SK-N-SH (cell line): Measurements from ENCODE around the gene THEMIS. TPM values are rescaled to one million over a fixed set of nuclear protein-coding genes. Genes with fewer than 3 reads are reported as not detected.
A peak's percentile ranks its signal among the peaks of the same experiment; 100 is the strongest.

Source experiments
- CTCF ChIA-PET: fragments of 300-600, 350-600 bp; formaldehyde crosslinking; extraction: SDS; loops from one replicate; lab custom pipeline; 2021; lab: Yijun Ruan, JAX
- POLR2A ChIA-PET: fragments of 350-600 bp; sonication (Branson Sonifier 250); formaldehyde crosslinking; extraction: SDS; loops from one replicate; lab custom pipeline; 2020; ENCODE audit warnings: antibody characterized with exemption, inconsistent platforms; lab: Yijun Ruan, JAX
- DNase-seq: peaks from one replicate; pipeline ENCODE4 v3.0.0; 2012
- H2AFZ ChIP-seq: fragments of 200-600 bp; sonication (generic); 2 replicates; pipeline ENCODE4 v1.8.1; 2016; ENCODE audit warnings: antibody characterized with exemption, mild to moderate bottlenecking, low read depth
- H3F3A ChIP-seq: fragments of 200-600 bp; sonication (generic); replicated peaks from 2 replicates; pipeline ENCODE3; 2016; ENCODE audit warnings: antibody characterized with exemption, mild to moderate bottlenecking; ENCODE audit not compliant: insufficient read depth
- H3K27ac ChIP-seq, 2 experiments: fragments of 200-500 bp in 1 of 2; fragments of 200-600 bp in 1 of 2; sonication (Bioruptor generic) in 1 of 2; sonication (generic), shearing (Covaris generic) in 1 of 2; 2 replicates each; pipeline versions ENCODE4 v1.5.1 to v1.6.1; 2014 to 2016; ENCODE audit warnings: low read depth in 2 of 2, inconsistent platforms in 1 of 2, low read length in 1 of 2, mild to moderate bottlenecking in 1 of 2, mixed read lengths in 1 of 2
- H3K27me3 ChIP-seq: fragments of 200-600 bp; sonication (generic), shearing (Covaris generic); 2 replicates; pipeline ENCODE4 v1.6.1; 2016; ENCODE audit warnings: mixed run types; ENCODE audit not compliant: insufficient read depth
- H3K36me3 ChIP-seq, 2 experiments: fragments of 200-500 bp in 1 of 2; fragments of 200-600 bp in 1 of 2; sonication (Bioruptor generic) in 1 of 2; sonication (generic) in 1 of 2; replicated peaks in 1 of 2; 2 replicates each; pipeline versions ENCODE3 to v1.5.1; 2014 to 2016; ENCODE audit warnings: low read length in 1 of 2, mild to moderate bottlenecking in 1 of 2; ENCODE audit not compliant: insufficient read depth in 2 of 2, control insufficient read depth in 1 of 2
- H3K4me1 ChIP-seq, 2 experiments: fragments of 200-500 bp in 1 of 2; fragments of 200-600 bp in 1 of 2; sonication (Bioruptor generic) in 1 of 2; sonication (generic), shearing (Covaris generic) in 1 of 2; 2 replicates each; pipeline versions ENCODE4 v1.5.1 to v1.6.1; 2014 to 2016; ENCODE audit warnings: low read depth in 1 of 2, low read length in 1 of 2, mixed run types in 1 of 2; ENCODE audit not compliant: insufficient read depth in 2 of 2, control insufficient read depth in 1 of 2
- H3K4me2 ChIP-seq: fragments of 200-600 bp; sonication (generic), shearing (Covaris generic); 2 replicates; pipeline ENCODE4 v1.6.1; 2017; ENCODE audit warnings: mixed run types
- H3K4me3 ChIP-seq, 2 experiments: fragments of 200-500 bp in 1 of 2; fragments of 200-600 bp in 1 of 2; sonication (Bioruptor generic) in 1 of 2; sonication (generic), shearing (Covaris generic) in 1 of 2; 2 replicates each; pipeline versions ENCODE4 v1.5.1 to v1.8.1; 2014 to 2016; ENCODE audit warnings: low read depth in 2 of 2, inconsistent platforms in 1 of 2, low read length in 1 of 2, mild to moderate bottlenecking in 1 of 2, mixed read lengths in 1 of 2, moderate library complexity in 1 of 2
- H3K79me2 ChIP-seq: fragments of 200-600 bp; sonication (generic); 2 replicates; pipeline ENCODE4 v1.8.1; 2017; ENCODE audit warnings: mild to moderate bottlenecking; ENCODE audit not compliant: insufficient read depth
- H3K9ac ChIP-seq: fragments of 200-600 bp; sonication (generic); 2 replicates; pipeline ENCODE4 v1.6.1; 2017; ENCODE audit warnings: mixed run types
- H3K9me2 ChIP-seq: fragments of 200-600 bp; sonication (generic); 2 replicates; pipeline ENCODE4 v1.6.1; 2017; ENCODE audit warnings: mixed run types
- H3K9me3 ChIP-seq: fragments of 200-600 bp; sonication (generic); 2 replicates; pipeline ENCODE4 v1.6.1; 2017; ENCODE audit warnings: mixed run types, mild to moderate bottlenecking, moderate library complexity
- H4K20me1 ChIP-seq: fragments of 200-600 bp; sonication (generic); 2 replicates; pipeline ENCODE4 v1.6.1; 2017; ENCODE audit warnings: mild to moderate bottlenecking, mixed run types; ENCODE audit not compliant: insufficient read depth
- EP300 ChIP-seq, 2 experiments: IDR thresholded peaks; 2 replicates each; pipeline versions ENCODE4 v1.4.0 to v1.6.1; 2012; ENCODE audit warnings: borderline replicate concordance in 1 of 2, low read depth in 1 of 2, low read length in 1 of 2
- EZH2phosphoT487 ChIP-seq: fragments of 200-600 bp; sonication (generic); IDR thresholded peaks from 2 replicates; pipeline ENCODE4 v1.6.1; 2017; ENCODE audit warnings: low read depth, mixed run types, mild to moderate bottlenecking, antibody characterized with exemption, moderate library complexity, borderline replicate concordance
- FOSL2 ChIP-seq: IDR thresholded peaks from 2 replicates; pipeline ENCODE4 v1.4.0; 2012; ENCODE audit warnings: low read depth, mild to moderate bottlenecking, moderate library complexity, borderline replicate concordance
- FOXM1 ChIP-seq: IDR thresholded peaks from 2 replicates; pipeline ENCODE4 v1.4.0; 2012; ENCODE audit warnings: low read depth, mild to moderate bottlenecking
- GATA2 ChIP-seq: sonication (generic); formaldehyde crosslinking; IDR thresholded peaks from 2 replicates; pipeline ENCODE4 v1.5.0; 2020; ENCODE audit warnings: mild to moderate bottlenecking, missing genetic modification reagents
- IRF3 ChIP-seq: fragments of 150-350 bp; IDR thresholded peaks from 2 replicates; pipeline ENCODE4 v1.6.1; 2016; ENCODE audit warnings: mild to moderate bottlenecking, low read depth, low read length
- MEF2A ChIP-seq: IDR thresholded peaks from 2 replicates; pipeline ENCODE4 v1.4.0; 2012; ENCODE audit warnings: low read depth, borderline replicate concordance
- MXI1 ChIP-seq: IDR thresholded peaks from 2 replicates; pipeline ENCODE4 v1.6.1; 2012; ENCODE audit warnings: mild to moderate bottlenecking, low read depth, low read length, improper control_type of control experiment
- NFIC ChIP-seq: IDR thresholded peaks from 2 replicates; pipeline ENCODE4 v1.4.0; 2012; ENCODE audit warnings: borderline replicate concordance
- POLR2AphosphoS5 ChIP-seq: IDR thresholded peaks from 2 replicates; pipeline ENCODE4 v1.6.1; 2012; ENCODE audit warnings: low read depth, low read length
- RAD21 ChIP-seq: IDR thresholded peaks from 2 replicates; pipeline ENCODE4 v1.6.1; 2012; ENCODE audit warnings: mild to moderate bottlenecking, low read length
- RCOR1 ChIP-seq: fragments of 150-350 bp; IDR thresholded peaks from 2 replicates; pipeline ENCODE4 v1.6.1; 2017; ENCODE audit warnings: antibody characterized with exemption, low read length
- REST ChIP-seq: IDR thresholded peaks from 2 replicates; pipeline ENCODE4 v1.6.1; 2012; ENCODE audit warnings: mild to moderate bottlenecking, low read depth, low read length, moderate library complexity
- RXRA ChIP-seq: IDR thresholded peaks from 2 replicates; pipeline ENCODE4 v1.4.0; 2012; ENCODE audit warnings: low read depth, mild to moderate bottlenecking, borderline replicate concordance
- TAF1 ChIP-seq: IDR thresholded peaks from 2 replicates; pipeline ENCODE4 v1.6.1; 2012; ENCODE audit warnings: low read depth, mild to moderate bottlenecking, low read length, moderate library complexity, borderline replicate concordance
- TCF12 ChIP-seq: IDR thresholded peaks from 2 replicates; pipeline ENCODE4 v1.4.0; 2012
- TEAD4 ChIP-seq: IDR thresholded peaks from 2 replicates; pipeline ENCODE4 v1.4.0; 2012; ENCODE audit warnings: mild to moderate bottlenecking, borderline replicate concordance; ENCODE audit not compliant: insufficient read depth
- USF1 ChIP-seq: IDR thresholded peaks from 2 replicates; pipeline ENCODE4 v1.4.0; 2012; ENCODE audit warnings: low read depth, borderline replicate concordance
- USF2 ChIP-seq: fragments of 150-350 bp; IDR thresholded peaks from 2 replicates; pipeline ENCODE4 v1.6.1; 2017; ENCODE audit warnings: antibody characterized with exemption, low read length, low read depth, borderline replicate concordance
- WGBS: methylation state at CpG from one replicate; pipeline ENCODE4 v1.1.6; 2017; ENCODE audit warnings: low lambda C conversion rate; 5-methylcytosine and 5-hydroxymethylcytosine counted together
- polyA plus RNA-seq, 3 experiments: library from polyadenylated mRNA; depleted of rRNA; stranded (reverse); fragments of >200 nt; gene quantifications; 2 replicates each; pipeline ENCODE4 v1.2.3, GENCODE V29; 2012

THEMIS gene
- polyA plus RNA-seq, 1 of the 3 experiments (the other 2 are of a cell fraction) = not detected

- no peak for TF ChIP-seq EZH2phosphoT487
- TF ChIP-seq REST = no peak
- no peak for TF ChIP-seq FOSL2
- no peak for TF ChIP-seq GATA2 (CRISPR knock-in tag)
- no peak for TF ChIP-seq MXI1
- no peak for TF ChIP-seq RCOR1
- TF ChIP-seq TAF1 = no peak
- no peak for TF ChIP-seq MEF2A
- no peak for TF ChIP-seq NFIC
These were observed 67.5 kb downstream of the THEMIS start (continued) for GRCh38 chr6:127833336-127833735.

GRCh38 chr6:127832381-127832780, 68.5 kb downstream of the THEMIS start:
- H3K36me3 ChIP-seq = no peaks in the 10 kb centered on the region
- no peaks in the 10 kb centered on the region for H3K79me2 ChIP-seq
- ChIA-PET POLR2A (no interaction called here), CTCF (no interaction called here)
- peaks cover 4% of the 10 kb centered on the region for H3F3A ChIP-seq
- no peak overlapping the region for H3K4me2 ChIP-seq
- no peak overlapping the region for H3K4me3 ChIP-seq
- TF ChIP-seq RAD21 = no peak
- no peaks in the 10 kb centered on the region; the same call in 1 of the 2 replicates for H3K9me2 ChIP-seq
- H3K27ac ChIP-seq = no peak overlapping the region
- DNase-seq = no peak
- WGBS = 2% methylated on average over 1 of the region's 1 CpG
- no peak overlapping the region for H3K9ac ChIP-seq
- no peaks in the 10 kb centered on the region for H3K27me3 ChIP-seq
- H3K9me3 ChIP-seq = no peaks in the 10 kb centered on the region
- H4K20me1 ChIP-seq = no peaks in the 10 kb centered on the region
- no peak overlapping the region for H2AFZ ChIP-seq
- no peaks in the 10 kb centered on the region for H3K4me1 ChIP-seq

- Histone ChIP-seq H2AFZ (peak overlapping the region; percentile 24; the same call in 1 of the 2 replicates), H3K9me3 (no peaks in the 10 kb centered on the region), H3K9ac (no peak overlapping the region), H3K79me2 (no peaks in the 10 kb centered on the region), H3F3A (no peaks in the 10 kb centered on the region), H3K4me1 (no peaks in the 10 kb centered on the region), H4K20me1 (no peaks in the 10 kb centered on the region), H3K27me3 (no peaks in the 10 kb centered on the region), H3K4me3 (no peak overlapping the region), H3K27ac (no peak overlapping the region), H3K9me2 (no peaks in the 10 kb centered on the region), H3K4me2 (no peak overlapping the region), H3K36me3 (no peaks in the 10 kb centered on the region)
- no peak for DNase-seq
- CTCF ChIA-PET = no interaction called here
- 34% methylated on average over 3 of the region's 3 CpGs for WGBS
- TF ChIP-seq TCF12 (no peak), TAF1 (no peak), MEF2A (no peak), EZH2phosphoT487 (no peak), IRF3 (no peak), MXI1 (no peak), USF1 (no peak), USF2 (no peak), EP300 (IDR thresholded peaks at IDR 0.05; ENCODE audit: borderline replicate concordance in 1 of 2, low read depth in 1 of 2, low read length in 1 of 2) (no peak), TEAD4 (no peak), POLR2AphosphoS5 (no peak), FOXM1 (no peak), RXRA (no peak)
- POLR2A ChIA-PET = no interaction called here
These were observed 76.8 kb downstream of the THEMIS start for GRCh38 chr6:127824061-127824460.
